NCI-H2107 treated with DMSO at 0.1 percent for 48 hours (cell line): ENCODE data around the gene MYLK2.

Experiments
- DNase-seq: peaks from one replicate; lab custom pipeline; 2025; ENCODE audit not compliant: unreplicated experiment; lab: John Stamatoyannopoulos, UW

Gene MYLK2

GRCh38 chr20:31851240-31851955 is 32.2 kb downstream of the MYLK2 start:
- DNase-seq: no peak

GRCh38 chr20:31853481-31853880 is 34.3 kb downstream of the MYLK2 start:
- DNase-seq: no peak

GRCh38 chr20:31856516-31856915 is 37.4 kb downstream of the MYLK2 start:
- no peak for DNase-seq

- no peak for DNase-seq
Observed at GRCh38 chr20:31857861-31858759, 39.0 kb downstream of the MYLK2 start.

GRCh38 chr20:31858760-31859083 is 39.6 kb downstream of the MYLK2 start:
- DNase-seq: no peak

GRCh38 chr20:31859266-31859997 is 40.3 kb downstream of the MYLK2 start:
- DNase-seq: no peak

GRCh38 chr20:31859998-31860380 is 40.8 kb downstream of the MYLK2 start:
- no peak for DNase-seq

- DNase-seq: no peak
Observed at GRCh38 chr20:31860390-31861134, 41.4 kb downstream of the MYLK2 start.

- no peak for DNase-seq
Observed at GRCh38 chr20:31861135-31861384, 41.9 kb downstream of the MYLK2 start.

GRCh38 chr20:31861385-31862156 is 42.4 kb downstream of the MYLK2 start:
- DNase-seq: no peak

GRCh38 chr20:31862157-31862470 is 43.0 kb downstream of the MYLK2 start:
- no peak for DNase-seq

GRCh38 chr20:31862506-31862905 is 43.4 kb downstream of the MYLK2 start:
- DNase-seq: no peak

GRCh38 chr20:31863296-31864085 is 44.3 kb downstream of the MYLK2 start:
- DNase-seq: no peak

- no peak for DNase-seq
Observed at GRCh38 chr20:31864521-31865400, 45.6 kb downstream of the MYLK2 start.

- DNase-seq: no peak
Observed at GRCh38 chr20:31866221-31866620, 47.1 kb downstream of the MYLK2 start.

- DNase-seq: no peak
Observed at GRCh38 chr20:31868853-31869672, 49.9 kb downstream of the MYLK2 start.

GRCh38 chr20:31869673-31869941 is 50.5 kb downstream of the MYLK2 start:
- DNase-seq: no peak

GRCh38 chr20:31869942-31870725 is 51.0 kb downstream of the MYLK2 start, which contains the start of the genes DUSP15 and TTLL9:
Gene DUSP15, minus strand, starts transcription at chr20:31870527. Its CDS starts 190 bp downstream, at chr20:31870337.
Gene TTLL9, plus strand, starts transcription at chr20:31870634. Its CDS starts 493 bp downstream, at chr20:31871127.
- DNase-seq: no peak
